Astrocyte (in vitro differentiated cells and primary cell): ENCODE results near the gene ALOX12B.

ENCODE experiments used
- EZH2 ChIP-seq: IDR thresholded peaks from 2 replicates; pipeline ENCODE4 v1.6.1; 2012; ENCODE audit warnings: mild to moderate bottlenecking, low read length, inconsistent platforms; ENCODE audit not compliant: insufficient read depth
- TF ChIP-seq, protein P1 (sequence below): IDR thresholded peaks from 2 replicates; pipeline ENCODE4 v1.5.1; 2011; ENCODE audit warnings: low read depth, mild to moderate bottlenecking, inconsistent platforms, low read length, moderate library complexity; ENCODE audit not compliant: insufficient read depth

DNA sequence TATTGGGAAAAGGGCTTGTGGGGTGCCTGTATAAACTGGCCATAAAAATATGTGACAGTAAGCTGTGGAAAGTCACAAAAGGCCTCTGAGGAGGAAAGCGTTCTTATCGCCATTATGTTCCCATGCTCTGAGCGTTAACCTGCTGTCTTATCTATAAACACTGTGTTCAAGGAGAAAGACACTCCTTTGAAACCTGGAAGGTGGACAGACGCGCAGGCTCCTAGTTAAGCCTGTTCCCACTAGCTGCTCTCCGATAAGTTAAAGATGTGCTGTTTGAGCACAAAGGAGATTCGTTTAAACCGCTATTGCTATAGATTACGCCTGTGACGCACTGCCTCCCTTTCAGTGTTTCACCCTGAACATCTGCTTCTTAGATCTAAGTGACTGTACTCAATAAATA lies 5.2 kb downstream of the ALOX12B start:
- TF ChIP-seq, protein P1, sequence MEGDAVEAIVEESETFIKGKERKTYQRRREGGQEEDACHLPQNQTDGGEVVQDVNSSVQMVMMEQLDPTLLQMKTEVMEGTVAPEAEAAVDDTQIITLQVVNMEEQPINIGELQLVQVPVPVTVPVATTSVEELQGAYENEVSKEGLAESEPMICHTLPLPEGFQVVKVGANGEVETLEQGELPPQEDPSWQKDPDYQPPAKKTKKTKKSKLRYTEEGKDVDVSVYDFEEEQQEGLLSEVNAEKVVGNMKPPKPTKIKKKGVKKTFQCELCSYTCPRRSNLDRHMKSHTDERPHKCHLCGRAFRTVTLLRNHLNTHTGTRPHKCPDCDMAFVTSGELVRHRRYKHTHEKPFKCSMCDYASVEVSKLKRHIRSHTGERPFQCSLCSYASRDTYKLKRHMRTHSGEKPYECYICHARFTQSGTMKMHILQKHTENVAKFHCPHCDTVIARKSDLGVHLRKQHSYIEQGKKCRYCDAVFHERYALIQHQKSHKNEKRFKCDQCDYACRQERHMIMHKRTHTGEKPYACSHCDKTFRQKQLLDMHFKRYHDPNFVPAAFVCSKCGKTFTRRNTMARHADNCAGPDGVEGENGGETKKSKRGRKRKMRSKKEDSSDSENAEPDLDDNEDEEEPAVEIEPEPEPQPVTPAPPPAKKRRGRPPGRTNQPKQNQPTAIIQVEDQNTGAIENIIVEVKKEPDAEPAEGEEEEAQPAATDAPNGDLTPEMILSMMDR: no peak
- no peak for TF ChIP-seq EZH2
